Adrenal gland (tissue), 12 donors: ENCODE results near the gene FRMD5. TPM values are rescaled to one million over a fixed set of nuclear protein-coding genes. Genes with fewer than 3 reads are reported as not detected.

Experiments
- DNase-seq, 7 donors: peaks; one replicate each; pipeline ENCODE4 v3.0.0-alpha.2; 2019 to 2020
- H3K27ac ChIP-seq, 5 donors: fragments of 200-600 bp; sonication (generic) in 4 of 5; 1 replicate in 3 of 5; 2 replicates in 2 of 5; pipeline versions ENCODE4 v1.5.1 to v1.8.0; 2016 to 2020; ENCODE audit warnings: mild to moderate bottlenecking in 1 of 5
- H3K27me3 ChIP-seq: fragments of 200-600 bp; 2 replicates; pipeline ENCODE4 v1.8.0; 2021
- H3K36me3 ChIP-seq, 2 donors: fragments of 200-600 bp; replicated peaks in 1 of 2; 1 replicate in 1 of 2; 2 replicates in 1 of 2; pipeline versions ENCODE4 v1.5.1 to v1.8.0; 2018 to 2022
- H3K4me1 ChIP-seq, 2 donors: fragments of 200-600 bp; replicated peaks in 1 of 2; 1 replicate in 1 of 2; 2 replicates in 1 of 2; pipeline versions ENCODE4 v1.5.1 to v1.8.0; 2018 to 2021
- H3K4me3 ChIP-seq, 4 donors: fragments of 200-600 bp; sonication (generic) in 3 of 4; one replicate each; pipeline ENCODE4 v1.5.1; 2016 to 2018
- H3K9me3 ChIP-seq, 3 donors: fragments of 200-600 bp; sonication (generic) in 1 of 3; replicated peaks in 1 of 3; 1 replicate in 2 of 3; 2 replicates in 1 of 3; pipeline versions ENCODE4 v1.5.1 to v1.8.0; 2016 to 2021
- CTCF ChIP-seq, 6 experiments: fragments of 450-650 bp in 4 of 6; fragments of 200-600 bp in 2 of 6; sonication (generic) in 1 of 6; IDR thresholded peaks; 1 replicate in 5 of 6; 2 replicates in 1 of 6; pipeline versions ENCODE4 v1.5.1 to v1.8.0; 2016 to 2021; ENCODE audit warnings: antibody characterized with exemption in 6 of 6, mild to moderate bottlenecking in 2 of 6, moderate library complexity in 1 of 6
- POLR2A ChIP-seq, 2 donors: fragments of 450-650 bp; IDR thresholded peaks; one replicate each; pipeline ENCODE4 v1.6.1; 2017; ENCODE audit warnings: antibody characterized with exemption in 2 of 2, mild to moderate bottlenecking in 2 of 2, moderate library complexity in 1 of 2
- WGBS, 4 donors: extraction: QIAGEN DNeasy Blood & Tissue Kit in 2 of 4; methylation state at CpG; one replicate each; pipeline versions ENCODE4 v1.1.5 to v1.1.7; 2013 to 2017; 5-methylcytosine and 5-hydroxymethylcytosine counted together
- intact Hi-C, 2 donors: fragments of 100-400 bp; cut with DNase I; formaldehyde crosslinking; loops; one replicate each; pipeline versions ENCODE4 v1.14.1 to v1.15.0; 2022 to 2023
- polyA plus RNA-seq, 3 donors: library from polyadenylated mRNA; stranded (reverse); fragments of 200-250 nt in 2 of 3; fragments of 350-450 nt in 1 of 3; fragmentation: Illumina TruSeq in 1 of 3; extraction: RNeasy Lipid Tissue Mini Kit (QIAGEN cat#74804) in 1 of 3; gene quantifications; one replicate each; pipeline ENCODE4 v1.2.3, GENCODE V29; 2013 to 2014
- total RNA-seq, 9 donors: library from RNA; depleted of rRNA in 4 of 9; stranded (reverse); fragments of >200 nt in 4 of 9; fragments of 120-200 nt in 1 of 9; fragmentation: NEBNext Ultra II Directional in 1 of 9; extraction: Animal tissue kit (Norgen Biotek cat#: 25700) in 1 of 9; gene quantifications; one replicate each; pipeline versions ENCODE4 v1.1.0 to v1.2.4, GENCODE V29; 2013 to 2023
- donor health status: healthy with polysubstance abuse.
- donor health status: Bipolar disorder and iron deficiency.
- donor health status: DM: yes; HTN: yes; CAD: no.
- donor health status: DM: no; HTN: no; CAD: no.
- donor health status: DM: no; HTN: no; CAD: no.
- donor health status: DM: yes; HTN: yes; CAD: no.

Gene FRMD5
- total and polyA plus RNA-seq, 12 donors, result 2.9 to 53.8 (median 12.1) TPM

- no peak for DNase-seq
- peaks cover 0 to under 1% of the 10 kb centered on the region in 2 donors for H3K4me1 ChIP-seq
- no peak for TF ChIP-seq CTCF (IDR thresholded peaks at IDR 0.05)
- TF ChIP-seq POLR2A (IDR thresholded peaks at IDR 0.05), result no peak
- H3K4me3 ChIP-seq, result no peak overlapping the region
- no peak overlapping the region for H3K27ac ChIP-seq
- 67 to 83% (median 76%) methylated on average over 2 of the region's 2 CpGs for WGBS, 4 donors
- no peaks in the 10 kb centered on the region for H3K9me3 ChIP-seq
- H3K36me3 ChIP-seq, result no peaks in the 10 kb centered on the region
- intact Hi-C loops, result no loop called here
- H3K27me3 ChIP-seq, result no peaks in the 10 kb centered on the region
Measured at GRCh38 chr15:44029003-44029402, 166.1 kb downstream of the FRMD5 start.

- 29 to 100% (median 75%) methylated on average over 1 of the region's 1 CpG for WGBS, 4 donors
- no peaks in the 10 kb centered on the region for H3K4me1 ChIP-seq
- no peak for DNase-seq
- no peaks in the 10 kb centered on the region for H3K27me3 ChIP-seq
- no peaks in the 10 kb centered on the region for H3K9me3 ChIP-seq
- H3K27ac ChIP-seq, result no peak overlapping the region
- H3K36me3 ChIP-seq, result no peaks in the 10 kb centered on the region
- no peak for TF ChIP-seq CTCF (IDR thresholded peaks at IDR 0.05)
- no peak for TF ChIP-seq POLR2A (IDR thresholded peaks at IDR 0.05)
- intact Hi-C loops, result no loop called here
- no peak overlapping the region for H3K4me3 ChIP-seq
Measured at GRCh38 chr15:44028349-44028748, 166.7 kb downstream of the FRMD5 start.

- intact Hi-C loops, result no loop called here
- no peak for DNase-seq
- no peaks in the 10 kb centered on the region for H3K4me1 ChIP-seq
- TF ChIP-seq CTCF (IDR thresholded peaks at IDR 0.05) (no peak), POLR2A (IDR thresholded peaks at IDR 0.05) (no peak)
- no peak overlapping the region for H3K27ac ChIP-seq
- no peak overlapping the region for H3K4me3 ChIP-seq
- no peaks in the 10 kb centered on the region for H3K36me3 ChIP-seq
- no peaks in the 10 kb centered on the region for H3K9me3 ChIP-seq
- WGBS, 4 donors, result 55 to 76% (median 64%) methylated on average over 1 of the region's 1 CpG
- no peaks in the 10 kb centered on the region for H3K27me3 ChIP-seq
Measured at GRCh38 chr15:44024155-44024554, 170.9 kb downstream of the FRMD5 start.

- WGBS, 4 donors, result 62 to 91% (median 85%) methylated on average over 2 of the region's 2 CpGs
- Histone ChIP-seq H3K36me3 (no peaks in the 10 kb centered on the region), H3K27me3 (no peaks in the 10 kb centered on the region), H3K9me3 (no peaks in the 10 kb centered on the region), H3K27ac (no peak overlapping the region), H3K4me3 (no peak overlapping the region), H3K4me1 (no peaks in the 10 kb centered on the region)
- no peak for DNase-seq
- TF ChIP-seq POLR2A (IDR thresholded peaks at IDR 0.05), result no peak
- no peak for TF ChIP-seq CTCF (IDR thresholded peaks at IDR 0.05)
- intact Hi-C loops, result no loop called here
Measured at GRCh38 chr15:44023176-44023575, 171.9 kb downstream of the FRMD5 start.
